GM12878 (cell line): ENCODE measurements around the gene OLFM1. TPM values are rescaled to one million over a fixed set of nuclear protein-coding genes. Genes with fewer than 3 reads are reported as not detected.

ENCODE experiments used
- ATAC-seq: fragments of 200-7000 bp; cut with Tn5 transposase; 3 replicates; pipeline ENCODE4 v1.9.1; 2020; ENCODE audit warnings: mild to moderate bottlenecking, moderate library complexity
- BruUV-seq: library from RNA; stranded (reverse); fragments of 400-500 nt; replicated peaks from 2 replicates; lab custom pipeline; 2021; lab: Mats Ljungman, UMichigan
- CTCF ChIA-PET: fragments of 300-600 bp; sonication (Branson Sonifier 250); formaldehyde crosslinking; extraction: SDS; loops from one replicate; lab custom pipeline; 2021; ENCODE audit warnings: inconsistent platforms; lab: Yijun Ruan, JAX
- POLR2A ChIA-PET: fragments of 350-600 bp; formaldehyde crosslinking; extraction: SDS; loops from one replicate; lab custom pipeline; 2021; ENCODE audit warnings: inconsistent platforms; lab: Charles Lee
- RAD21 ChIA-PET: fragments of 300-600 bp; sonication (Branson Sonifier 250); formaldehyde crosslinking; loops from one replicate; lab custom pipeline; 2023; ENCODE audit warnings: antibody characterized with exemption; ENCODE audit not compliant: unreplicated experiment; lab: Charles Lee
- SMC1A ChIA-PET: fragments of 300-600 bp; sonication (Branson Sonifier 250); formaldehyde crosslinking; loops from one replicate; lab custom pipeline; 2023; ENCODE audit not compliant: unreplicated experiment, uncharacterized antibody; lab: Charles Lee
- DNase-seq: peaks from one replicate; pipeline ENCODE4 v3.0.0-alpha.2; 2011; ENCODE audit warnings: low read depth, low spot score
- FAIRE-seq: peaks from 3 replicates; lab custom pipeline; 2011; peaks lifted over from hg19 to GRCh38; lab: Jason Lieb, UNC
- H2AFZ ChIP-seq: 2 replicates; pipeline ENCODE4 v1.6.0; 2011; ENCODE audit warnings: low read depth, low read length, control low read depth; ENCODE audit not compliant: control insufficient read depth
- H3K27ac ChIP-seq: 2 replicates; pipeline ENCODE4 v1.5.1; 2011; ENCODE audit warnings: control low read depth; ENCODE audit not compliant: control insufficient read depth, insufficient read depth
- H3K27me3 ChIP-seq, 2 experiments: replicated peaks in 1 of 2; 2 replicates each; pipeline versions ENCODE4 v1.6.0 to v1.6.1; 2011; ENCODE audit warnings: low read length in 1 of 2; ENCODE audit not compliant: control insufficient read depth in 2 of 2, insufficient read depth in 2 of 2
- H3K36me3 ChIP-seq, 2 experiments: 2 replicates each; pipeline ENCODE4 v1.5.1; 2011; ENCODE audit warnings: low read length in 1 of 2; ENCODE audit not compliant: control insufficient read depth in 2 of 2, insufficient read depth in 2 of 2
- H3K4me1 ChIP-seq: 2 replicates; pipeline ENCODE4 v1.6.1; 2011; ENCODE audit warnings: mild to moderate bottlenecking, low read length, moderate library complexity, mixed read lengths; ENCODE audit not compliant: control insufficient read depth, insufficient read depth
- H3K4me2 ChIP-seq: 2 replicates; pipeline ENCODE4 v1.6.0; 2011; ENCODE audit warnings: control low read depth; ENCODE audit not compliant: control insufficient read depth, insufficient read depth
- H3K4me3 ChIP-seq: fragments of 200-600 bp; sonication (generic); 2 replicates; pipeline ENCODE4 v1.5.1; 2016
- H3K79me2 ChIP-seq: 2 replicates; pipeline ENCODE4 v1.6.0; 2011; ENCODE audit warnings: low read length; ENCODE audit not compliant: control insufficient read depth, insufficient read depth
- H3K9ac ChIP-seq: 2 replicates; pipeline ENCODE4 v1.8.0; 2011; ENCODE audit warnings: low read length, control low read depth, mixed read lengths; ENCODE audit not compliant: control insufficient read depth, insufficient read depth
- H3K9me3 ChIP-seq: replicated peaks from 3 replicates; pipeline ENCODE4 v1.5.1; 2011; ENCODE audit warnings: mild to moderate bottlenecking, low read length; ENCODE audit not compliant: control insufficient read depth, insufficient read depth
- H4K20me1 ChIP-seq: 2 replicates; pipeline ENCODE4 v1.6.0; 2011; ENCODE audit not compliant: control insufficient read depth, insufficient read depth
- ATF3 ChIP-seq: IDR thresholded peaks from 2 replicates; pipeline ENCODE4 v1.6.1; 2011; ENCODE audit warnings: low read depth, mild to moderate bottlenecking, low read length, moderate library complexity, borderline replicate concordance; ENCODE audit errors: extremely low read depth
- BACH1 ChIP-seq: fragments of 450-650 bp; IDR thresholded peaks from 2 replicates; pipeline ENCODE4 v1.6.1; 2017; ENCODE audit warnings: mild to moderate bottlenecking, borderline replicate concordance
- BHLHE40 ChIP-seq, 2 experiments: fragments of 450-650 bp in 1 of 2; IDR thresholded peaks; 2 replicates each; pipeline ENCODE4 v1.6.1; 2011 to 2017; ENCODE audit warnings: low read depth in 2 of 2, borderline replicate concordance in 1 of 2, improper control_type of control experiment in 1 of 2, low read length in 1 of 2, mild to moderate bottlenecking in 1 of 2
- ETV6 ChIP-seq, 2 experiments: fragments of 450-650 bp in 1 of 2; IDR thresholded peaks in 1 of 2; conservative IDR thresholded peaks in 1 of 2; 2 replicates each; pipeline ENCODE4 v1.6.1; 2014; ENCODE audit warnings: antibody characterized with exemption in 1 of 2, borderline replicate concordance in 1 of 2, low read depth in 1 of 2, mild to moderate bottlenecking in 1 of 2, moderate library complexity in 1 of 2
- FOXK2 ChIP-seq: fragments of 450-650 bp; IDR thresholded peaks from 2 replicates; pipeline ENCODE4 v1.6.1; 2017; ENCODE audit warnings: mild to moderate bottlenecking, moderate library complexity
- IKZF2 ChIP-seq, 2 experiments: fragments of 450-650 bp; IDR thresholded peaks; 2 replicates each; pipeline ENCODE4 v1.6.1; 2017; ENCODE audit warnings: mild to moderate bottlenecking in 2 of 2, moderate library complexity in 2 of 2
- KDM1A ChIP-seq: fragments of 200-600 bp; sonication (generic); IDR thresholded peaks from 2 replicates; pipeline ENCODE4 v1.6.1; 2016; ENCODE audit warnings: borderline replicate concordance
- NFIC ChIP-seq: IDR thresholded peaks from 2 replicates; pipeline ENCODE4 v1.6.1; 2012; ENCODE audit warnings: low read depth, mild to moderate bottlenecking, inconsistent platforms, low read length, moderate library complexity
- RAD51 ChIP-seq: fragments of 450-650 bp; IDR thresholded peaks from 2 replicates; pipeline ENCODE4 v1.6.1; 2016; ENCODE audit warnings: moderate library complexity, mild to moderate bottlenecking, inconsistent platforms
- RB1 ChIP-seq: fragments of 450-650 bp; formaldehyde crosslinking; IDR thresholded peaks from 2 replicates; pipeline ENCODE4 v1.6.1; 2017; ENCODE audit warnings: mild to moderate bottlenecking, borderline replicate concordance
- TARDBP ChIP-seq: IDR thresholded peaks from 2 replicates; pipeline ENCODE4 v1.6.1; 2016; ENCODE audit warnings: borderline replicate concordance
- TBL1XR1 ChIP-seq: IDR thresholded peaks from 2 replicates; pipeline ENCODE4 v1.6.1; 2012; ENCODE audit warnings: low read depth, low read length, improper control_type of control experiment
- TCF3 ChIP-seq: IDR thresholded peaks from 2 replicates; pipeline ENCODE4 v1.6.1; 2012; ENCODE audit warnings: low read depth, mild to moderate bottlenecking, low read length, borderline replicate concordance; ENCODE audit not compliant: insufficient read depth
- ZNF274 ChIP-seq: IDR thresholded peaks from one replicate; pipeline ENCODE4 v1.8.0; 2011; ENCODE audit not compliant: insufficient read length, insufficient read depth
- ZZZ3 ChIP-seq: IDR thresholded peaks from 2 replicates; pipeline ENCODE4 v1.6.1; 2011; ENCODE audit warnings: low read depth; ENCODE audit not compliant: control insufficient read depth, insufficient read length
- WGBS: methylation state at CpG from one replicate; pipeline ENCODE4 v1.1.6; 2016; ENCODE audit warnings: low lambda C conversion rate; ENCODE audit not compliant: insufficient replicate concordance, insufficient coverage; ENCODE audit errors: missing lambda C conversion rate; 5-methylcytosine and 5-hydroxymethylcytosine counted together
- in situ Hi-C: fragments of 300-500 bp; cut with MboI; formaldehyde crosslinking; loops from 9 replicates; pipeline ENCODE4 v1.14.3; 2018; ENCODE audit warnings: mixed read lengths
- intact Hi-C: fragments of 100-400 bp; cut with micrococcal nuclease; formaldehyde crosslinking; loops from one replicate; pipeline ENCODE4 v1.14.2; 2022; ENCODE audit not compliant: unreplicated experiment
- polyA plus RNA-seq, 11 experiments: library from polyadenylated mRNA; depleted of rRNA in 4 of 11; unstranded in 6 of 11; stranded (reverse) in 5 of 11; fragments of >200 nt; fragmentation: Nextera tagmentation in 4 of 11; fragmentation: Illumina TruSeq in 1 of 11; extraction: Ambion mirVana in 4 of 11; extraction: Trizol in 1 of 11; gene quantifications; 1 replicate in 1 of 11; 2 replicates in 10 of 11; pipeline versions ENCODE4 v1.2.1 to v1.2.3, GENCODE V29; 2011 to 2016; ENCODE audit warnings: inconsistent platforms in 2 of 11, missing spikeins in 2 of 11, low read depth in 1 of 11
- total RNA-seq, 4 experiments: library from RNA; depleted of rRNA in 3 of 4; stranded (reverse); fragments of >200 nt in 3 of 4; fragmentation: Illumina TruSeq in 1 of 4; extraction: Trizol in 1 of 4; gene quantifications; 2 replicates each; pipeline versions ENCODE4 v1.2.1 to v1.2.3, GENCODE V29; 2013 to 2021
- TF ChIP-seq, protein P1 (sequence below): IDR thresholded peaks from 2 replicates; pipeline ENCODE4 v1.6.1; 2012; ENCODE audit warnings: low read depth, low read length, improper control_type of control experiment

Gene OLFM1
- total and polyA plus RNA-seq, 10 of the 15 experiments (the other 5 are each of a cell fraction or from before 2014, with no cell fraction given) = not detected

DNA sequence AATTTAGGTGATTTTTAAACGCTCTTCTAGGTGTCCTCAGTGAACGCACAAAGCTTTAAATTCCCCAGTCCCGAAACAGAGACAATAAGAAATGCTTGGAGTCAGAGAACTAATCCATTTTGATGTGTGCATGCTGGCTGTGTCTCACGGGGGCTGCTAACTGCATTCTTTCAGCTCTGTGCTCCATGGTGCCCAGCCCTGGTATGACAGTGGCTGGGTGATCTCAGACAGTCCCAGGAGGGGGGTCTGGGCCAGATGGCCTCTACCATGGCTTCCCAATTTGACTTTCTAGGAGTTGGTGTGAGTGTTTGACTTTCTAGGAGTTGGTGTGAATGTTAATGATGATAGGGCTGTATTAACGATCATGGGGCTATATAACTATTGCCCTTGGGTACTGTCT is 12.1 kb downstream of the OLFM1 start:
- Histone ChIP-seq H4K20me1 (no peaks in the 10 kb centered on the region), H3K79me2 (no peaks in the 10 kb centered on the region), H3K27ac (no peak overlapping the region), H3K4me1 (no peaks in the 10 kb centered on the region), H2AFZ (no peak overlapping the region), H3K36me3 (no peaks in the 10 kb centered on the region), H3K4me3 (no peak overlapping the region), H3K27me3 (peaks cover 0 to 2% of the 10 kb centered on the region in 2 experiments; a peak in 3 of 4 replicates), H3K4me2 (no peak overlapping the region), H3K9ac (no peak overlapping the region), H3K9me3 (no peaks in the 10 kb centered on the region)
- ChIA-PET POLR2A (no interaction called here), RAD21 (no interaction called here), SMC1A (no interaction called here), CTCF (no interaction called here)
- DNase-seq = no peak
- no peak for FAIRE-seq
- no TSS peak for BruUV-seq
- no peak for TF ChIP-seq ATF3
- TF ChIP-seq IKZF2 (IDR thresholded peaks at IDR 0.05) = no peak
- TF ChIP-seq, protein P1, sequence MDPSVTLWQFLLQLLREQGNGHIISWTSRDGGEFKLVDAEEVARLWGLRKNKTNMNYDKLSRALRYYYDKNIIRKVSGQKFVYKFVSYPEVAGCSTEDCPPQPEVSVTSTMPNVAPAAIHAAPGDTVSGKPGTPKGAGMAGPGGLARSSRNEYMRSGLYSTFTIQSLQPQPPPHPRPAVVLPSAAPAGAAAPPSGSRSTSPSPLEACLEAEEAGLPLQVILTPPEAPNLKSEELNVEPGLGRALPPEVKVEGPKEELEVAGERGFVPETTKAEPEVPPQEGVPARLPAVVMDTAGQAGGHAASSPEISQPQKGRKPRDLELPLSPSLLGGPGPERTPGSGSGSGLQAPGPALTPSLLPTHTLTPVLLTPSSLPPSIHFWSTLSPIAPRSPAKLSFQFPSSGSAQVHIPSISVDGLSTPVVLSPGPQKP = no peak
- no peak for TF ChIP-seq NFIC
- TF ChIP-seq RB1 = no peak
- TF ChIP-seq RAD51 = no peak
- TF ChIP-seq KDM1A = no peak
- TF ChIP-seq BACH1 = no peak
- TF ChIP-seq ZNF274 = no peak
- no peak for TF ChIP-seq FOXK2
- no peak for TF ChIP-seq ZZZ3
- no peak for TF ChIP-seq TARDBP
- no peak for TF ChIP-seq ETV6 (conservative IDR thresholded peaks at IDR 0.05 in 1 of 2, IDR thresholded peaks at IDR 0.05 in 1 of 2; ENCODE audit: borderline replicate concordance in 1 of 2, low read depth in 1 of 2)
- no peak for TF ChIP-seq TCF3
- no peak for TF ChIP-seq TBL1XR1
- TF ChIP-seq BHLHE40 (IDR thresholded peaks at IDR 0.05; ENCODE audit: borderline replicate concordance in 1 of 2, low read depth in 2 of 2, low read length in 1 of 2) = no peak
- in situ Hi-C loops = no loop called here
- no peak for ATAC-seq
- intact Hi-C loops = no loop called here
- 12% methylated on average over 5 of the region's 5 CpGs for WGBS
